ENCODE results near the gene RASGRF2.

DNA sequence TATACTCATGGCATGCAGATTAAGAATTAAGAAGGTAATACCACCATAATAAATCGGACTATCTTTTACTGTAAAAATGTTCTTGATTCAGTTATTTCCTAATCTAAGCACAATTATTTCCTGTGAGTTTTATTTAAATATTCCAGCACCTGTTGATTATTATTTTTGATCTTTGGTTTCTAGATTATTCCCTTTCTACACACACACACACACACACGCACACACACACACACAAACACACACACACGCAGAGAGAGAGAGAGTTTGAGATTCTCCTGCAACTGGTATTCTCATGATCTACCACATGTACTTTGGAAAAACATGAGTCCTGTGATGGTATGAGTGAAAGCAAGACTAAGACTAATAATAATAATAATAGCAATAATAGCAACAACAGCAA, 256.0 kb downstream of the RASGRF2 start:
- TF ChIP-seq, protein P1, sequence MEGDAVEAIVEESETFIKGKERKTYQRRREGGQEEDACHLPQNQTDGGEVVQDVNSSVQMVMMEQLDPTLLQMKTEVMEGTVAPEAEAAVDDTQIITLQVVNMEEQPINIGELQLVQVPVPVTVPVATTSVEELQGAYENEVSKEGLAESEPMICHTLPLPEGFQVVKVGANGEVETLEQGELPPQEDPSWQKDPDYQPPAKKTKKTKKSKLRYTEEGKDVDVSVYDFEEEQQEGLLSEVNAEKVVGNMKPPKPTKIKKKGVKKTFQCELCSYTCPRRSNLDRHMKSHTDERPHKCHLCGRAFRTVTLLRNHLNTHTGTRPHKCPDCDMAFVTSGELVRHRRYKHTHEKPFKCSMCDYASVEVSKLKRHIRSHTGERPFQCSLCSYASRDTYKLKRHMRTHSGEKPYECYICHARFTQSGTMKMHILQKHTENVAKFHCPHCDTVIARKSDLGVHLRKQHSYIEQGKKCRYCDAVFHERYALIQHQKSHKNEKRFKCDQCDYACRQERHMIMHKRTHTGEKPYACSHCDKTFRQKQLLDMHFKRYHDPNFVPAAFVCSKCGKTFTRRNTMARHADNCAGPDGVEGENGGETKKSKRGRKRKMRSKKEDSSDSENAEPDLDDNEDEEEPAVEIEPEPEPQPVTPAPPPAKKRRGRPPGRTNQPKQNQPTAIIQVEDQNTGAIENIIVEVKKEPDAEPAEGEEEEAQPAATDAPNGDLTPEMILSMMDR (conservative IDR thresholded peaks at IDR 0.05; ENCODE audit: low read depth, low read length) = no peak
- no peak for TF ChIP-seq EZH2 (IDR thresholded peaks at IDR 0.05; ENCODE audit: low read length, unreplicated experiment)
- no peak for TF ChIP-seq EZH2phosphoT487 (IDR thresholded peaks at IDR 0.05; ENCODE audit: borderline replicate concordance, low read length)

All from PC-3 (cell line).